NT2/D1 (cell line): ENCODE results near the gene CAMTA1.
"Not testable (repeated sequence)": the region's sequence is repeated elsewhere in the genome, so short reads cannot be mapped to it uniquely, and the experiment has no call there.

Source experiments
- DNase-seq: peaks from one replicate; pipeline ENCODE4 v3.0.0-alpha.2; 2011; ENCODE audit warnings: low read depth, low spot score
- H3K27me3 ChIP-seq: 2 replicates; pipeline ENCODE4 v1.6.0; 2011; ENCODE audit warnings: mild to moderate bottlenecking; ENCODE audit not compliant: insufficient read length, insufficient read depth
- H3K36me3 ChIP-seq: 2 replicates; pipeline ENCODE4 v1.6.1; 2011; ENCODE audit warnings: mild to moderate bottlenecking, low read length, mixed read lengths; ENCODE audit not compliant: insufficient read depth, insufficient read length
- H3K4me1 ChIP-seq: 2 replicates; pipeline ENCODE4 v1.5.1; 2011; ENCODE audit not compliant: insufficient read depth, insufficient read length
- H3K4me3 ChIP-seq: 2 replicates; pipeline ENCODE4 v1.5.1; 2011; ENCODE audit warnings: low read depth; ENCODE audit not compliant: insufficient read length
- H3K9ac ChIP-seq: 2 replicates; pipeline ENCODE4 v1.6.0; 2011; ENCODE audit warnings: low read depth; ENCODE audit not compliant: insufficient read length
- H3K9me3 ChIP-seq: 2 replicates; pipeline ENCODE4 v1.5.1; 2011; ENCODE audit warnings: mild to moderate bottlenecking, low read length; ENCODE audit not compliant: insufficient read depth
- SUZ12 ChIP-seq: IDR thresholded peaks from 2 replicates; pipeline ENCODE4 v1.6.1; 2011; ENCODE audit not compliant: insufficient read length, insufficient read depth; ENCODE audit errors: extremely low read depth
- YY1 ChIP-seq: IDR thresholded peaks from 2 replicates; pipeline ENCODE4 v1.6.1; 2011; ENCODE audit not compliant: insufficient read length, insufficient read depth
- ZNF274 ChIP-seq: IDR thresholded peaks from 2 replicates; pipeline ENCODE4 v1.6.1; 2011; ENCODE audit warnings: mild to moderate bottlenecking, low read depth, low read length

The CAMTA1 gene

GRCh38 chr1:7325254-7325653 lies 540.0 kb downstream of the CAMTA1 start:
- Histone ChIP-seq H3K4me3 (no peak overlapping the region), H3K4me1 (no peaks in the 10 kb centered on the region), H3K36me3 (no peaks in the 10 kb centered on the region), H3K27me3 (no peaks in the 10 kb centered on the region), H3K9me3 (peaks cover 6% of the 10 kb centered on the region), H3K9ac (no peak overlapping the region)
- TF ChIP-seq ZNF274 (no peak), SUZ12 (no peak), YY1 (no peak)
- DNase-seq, result no peak

- H3K9ac ChIP-seq, result no peak overlapping the region
- TF ChIP-seq YY1, result no peak
- TF ChIP-seq SUZ12, result no peak
- TF ChIP-seq ZNF274, result no peak
- no peak overlapping the region for H3K4me3 ChIP-seq
- no peaks in the 10 kb centered on the region for H3K27me3 ChIP-seq
- DNase-seq, result no peak
- no peaks in the 10 kb centered on the region for H3K4me1 ChIP-seq
- no peaks in the 10 kb centered on the region for H3K36me3 ChIP-seq
- H3K9me3 ChIP-seq, result peaks cover 6% of the 10 kb centered on the region
Measured at GRCh38 chr1:7326366-7326765, 541.1 kb downstream of the CAMTA1 start.

GRCh38 chr1:7327849-7328248 lies 542.6 kb downstream of the CAMTA1 start:
- Histone ChIP-seq H3K4me1 (no peaks in the 10 kb centered on the region), H3K27me3 (no peaks in the 10 kb centered on the region), H3K4me3 (no peak overlapping the region), H3K36me3 (no peaks in the 10 kb centered on the region), H3K9me3 (peaks cover 6% of the 10 kb centered on the region), H3K9ac (no peak overlapping the region)
- TF ChIP-seq ZNF274 (no peak), YY1 (no peak), SUZ12 (no peak)
- DNase-seq, result no peak

GRCh38 chr1:7329868-7330615 lies 544.8 kb downstream of the CAMTA1 start:
- H3K27me3 ChIP-seq, result no peaks in the 10 kb centered on the region

GRCh38 chr1:7330726-7331125 lies 545.5 kb downstream of the CAMTA1 start:
- not testable (repeated sequence) for H3K27me3 ChIP-seq, DNase-seq, H3K4me3 ChIP-seq, H3K36me3 ChIP-seq, H3K9me3 ChIP-seq, H3K4me1 ChIP-seq, H3K9ac ChIP-seq

More at GRCh38 chr1:7329868-7330615, 544.8 kb downstream of the CAMTA1 start:
- no peaks in the 10 kb centered on the region for H3K36me3 ChIP-seq
- H3K9me3 ChIP-seq, result peaks cover 6% of the 10 kb centered on the region
- H3K4me3 ChIP-seq, result no peak overlapping the region
- no peak overlapping the region for H3K9ac ChIP-seq
- no peak for TF ChIP-seq ZNF274
- TF ChIP-seq SUZ12, result no peak
- TF ChIP-seq YY1, result no peak
- peaks cover 7% of the 10 kb centered on the region for H3K4me1 ChIP-seq
- no peak for DNase-seq

- H3K9me3 ChIP-seq, result peaks cover 6% of the 10 kb centered on the region
- TF ChIP-seq YY1 (no peak), SUZ12 (no peak), ZNF274 (no peak)
- no peaks in the 10 kb centered on the region for H3K36me3 ChIP-seq
- peaks cover 7% of the 10 kb centered on the region for H3K4me1 ChIP-seq
- H3K27me3 ChIP-seq, result no peaks in the 10 kb centered on the region
- no peak overlapping the region for H3K4me3 ChIP-seq
- H3K9ac ChIP-seq, result no peak overlapping the region
- no peak for DNase-seq
Measured at GRCh38 chr1:7331926-7332535, 546.8 kb downstream of the CAMTA1 start.

GRCh38 chr1:7333094-7333493 lies 547.8 kb downstream of the CAMTA1 start:
- H3K36me3 ChIP-seq, result no peaks in the 10 kb centered on the region
- H3K27me3 ChIP-seq, result no peaks in the 10 kb centered on the region
- no peak for TF ChIP-seq ZNF274
- no peak for DNase-seq
- H3K9ac ChIP-seq, result no peak overlapping the region
- H3K9me3 ChIP-seq, result peaks cover 1% of the 10 kb centered on the region
- H3K4me1 ChIP-seq, result peaks cover 7% of the 10 kb centered on the region
- no peak overlapping the region for H3K4me3 ChIP-seq
